Fibroblast of peridontal ligament (primary cell): Measurements from ENCODE around the gene NGEF.

Experiments
- DNase-seq: peaks from one replicate; pipeline ENCODE4 v3.0.0-alpha.2; 2010; ENCODE audit errors: extremely low read depth

The NGEF gene

DNA sequence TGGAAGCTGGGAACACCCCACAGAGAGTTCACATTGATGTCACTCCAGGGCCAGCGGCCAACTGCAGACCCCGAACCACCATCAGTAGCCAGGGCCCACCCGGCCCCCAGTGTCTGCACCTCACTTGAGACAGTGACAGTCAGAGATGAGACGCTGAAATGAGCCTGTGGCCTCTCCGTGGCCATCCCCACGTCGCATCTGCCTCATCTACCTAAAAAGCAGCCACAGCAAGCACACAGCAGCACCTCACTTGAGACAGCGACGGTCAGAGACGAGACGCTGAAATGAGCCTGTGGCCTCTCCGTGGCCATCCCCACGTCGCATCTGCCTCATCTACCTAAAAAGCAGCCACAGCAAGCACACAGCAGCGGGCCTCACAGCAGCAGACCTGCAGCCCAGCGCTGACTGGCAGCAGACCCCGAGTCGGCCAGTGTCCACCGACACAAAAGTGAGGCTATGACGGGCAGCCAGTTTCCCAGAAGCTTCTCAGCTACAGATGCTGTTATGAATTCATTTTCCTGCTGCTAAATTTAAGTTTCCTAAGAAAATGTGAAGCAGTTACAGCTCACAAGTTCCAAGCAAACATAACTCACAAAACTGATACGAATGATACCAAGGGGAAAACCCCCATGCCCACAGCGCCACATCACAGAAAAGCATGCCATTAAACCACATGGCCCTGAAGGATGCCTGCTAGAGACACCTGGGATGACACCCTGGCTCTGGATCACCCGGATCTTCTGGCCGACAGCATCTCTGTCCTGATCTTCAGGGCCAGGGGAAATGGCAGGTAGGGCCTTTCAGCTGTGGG, 115.3 kb downstream of the NGEF start:
- DNase-seq, result no peak

DNA sequence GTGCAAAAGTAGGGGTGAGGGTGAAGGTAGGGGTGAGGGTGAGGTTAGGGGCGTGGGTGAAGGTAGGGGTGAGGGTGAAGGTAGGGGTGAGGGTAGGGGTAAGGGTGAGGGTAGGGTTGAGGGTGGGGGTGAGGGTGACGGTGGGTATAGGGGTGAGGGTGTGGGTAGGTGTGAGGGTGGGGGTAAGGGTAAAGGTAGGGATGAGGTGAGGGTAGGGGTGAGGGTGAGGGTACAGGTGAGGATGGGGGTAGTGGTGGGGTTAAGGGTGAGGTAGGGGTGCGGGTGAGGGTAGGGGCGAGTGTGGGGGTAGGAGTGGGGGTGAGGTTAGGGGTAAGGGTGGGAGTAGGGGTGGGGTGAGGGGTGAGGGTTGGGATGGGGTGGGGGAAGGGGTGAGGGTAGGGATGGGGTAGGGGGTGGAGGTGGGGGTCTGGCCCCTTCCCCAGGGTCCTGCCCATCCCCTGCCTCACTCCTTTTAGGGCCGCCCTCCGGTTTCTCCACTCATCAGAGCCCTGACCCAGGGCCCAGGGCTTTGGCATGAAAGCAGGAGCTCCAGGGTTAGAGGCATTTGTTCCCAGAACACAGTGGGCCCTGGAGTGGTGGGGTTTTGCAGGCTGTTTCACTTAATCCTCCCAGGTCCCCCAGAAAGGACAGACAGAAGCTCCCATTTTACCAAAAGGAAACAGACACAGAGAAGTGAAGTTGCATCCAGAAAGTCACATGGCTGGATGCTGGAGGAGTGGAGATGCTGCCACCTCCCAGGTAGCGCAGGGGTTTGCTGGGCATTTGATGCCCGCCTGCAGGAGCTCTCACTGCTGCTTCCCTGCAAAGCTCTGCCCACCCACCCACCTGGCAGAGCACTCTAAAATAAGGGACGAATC, 116.1 kb downstream of the NGEF start:
- no peak for DNase-seq

DNA sequence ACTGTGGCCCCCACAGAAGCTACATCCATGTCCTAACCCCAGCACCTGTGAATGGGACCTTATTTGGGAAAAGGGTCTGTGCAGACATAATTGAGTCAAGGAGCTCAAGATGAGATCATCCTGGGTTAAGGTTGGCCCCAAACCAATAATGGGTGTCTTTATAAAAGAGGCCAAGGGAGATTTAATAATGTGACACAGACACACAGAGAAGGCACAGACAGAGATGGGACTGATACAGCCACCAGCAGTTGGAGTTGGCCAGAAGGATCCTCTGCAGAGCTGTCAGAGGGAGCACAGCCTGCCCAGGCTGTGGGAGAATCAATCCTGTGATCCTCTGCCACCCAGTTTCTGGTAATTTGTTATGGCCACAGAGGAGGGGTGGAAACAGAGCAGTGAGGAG, 116.9 kb downstream of the NGEF start:
- DNase-seq, result no peak

DNA sequence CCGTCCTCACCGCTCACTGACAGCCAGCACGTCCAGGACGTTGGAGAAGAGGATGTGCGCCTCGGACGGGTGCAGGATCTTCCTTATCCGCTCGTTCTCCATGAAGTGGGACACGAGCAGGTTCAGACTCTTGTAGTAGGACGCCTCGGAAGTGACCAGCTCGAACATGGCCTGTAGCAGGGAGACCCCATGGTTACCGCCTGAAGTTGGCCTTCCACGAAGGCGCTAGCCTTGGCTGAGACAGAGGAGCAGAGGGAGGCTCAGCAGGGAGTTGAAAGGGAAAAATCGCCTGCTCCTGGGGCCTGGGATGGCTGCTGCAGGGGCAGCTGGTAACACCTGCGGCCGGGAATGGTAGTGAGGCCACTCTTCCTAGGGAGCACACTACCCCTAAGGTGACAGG, 118.3 kb downstream of the NGEF start:
- DNase-seq, result no peak

DNA sequence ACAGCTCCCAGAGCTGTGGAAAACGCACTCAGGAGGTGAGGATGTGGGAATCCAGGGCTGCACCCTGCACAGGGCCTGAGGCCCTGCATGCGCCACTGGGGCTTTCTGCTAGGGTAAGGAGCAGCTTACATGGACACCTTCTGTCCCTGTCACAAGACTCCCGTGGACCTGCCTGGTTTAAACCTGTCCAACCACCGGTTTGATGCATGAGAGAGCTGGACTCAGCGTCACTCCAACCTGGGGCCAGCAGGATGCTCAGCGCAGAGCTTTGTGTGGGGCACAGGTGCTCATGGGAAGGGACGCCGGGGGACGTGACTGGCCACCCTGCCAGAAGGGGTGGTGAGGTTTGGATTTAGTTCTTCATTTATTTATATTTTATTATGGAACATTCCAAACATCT, 118.8 kb downstream of the NGEF start:
- DNase-seq, result no peak

DNA sequence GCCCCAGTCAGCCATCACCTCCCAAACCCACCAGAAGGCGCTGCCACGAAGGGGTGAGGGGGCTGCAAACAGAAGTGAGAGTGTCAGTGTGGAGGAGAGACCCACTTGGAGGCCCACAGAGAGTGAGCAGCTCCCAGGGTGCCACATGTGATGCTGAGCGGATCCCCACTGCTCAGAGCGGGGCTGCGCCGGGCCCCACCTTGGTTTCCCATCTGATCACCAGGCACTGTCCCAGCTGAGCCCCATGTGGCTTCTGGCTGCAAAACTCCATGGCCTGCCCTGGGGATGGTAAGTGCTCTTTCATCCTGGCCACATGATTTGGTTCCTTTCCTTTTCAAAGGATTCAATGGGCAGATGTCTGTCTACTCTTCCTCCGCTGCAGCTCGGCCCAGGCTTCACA, 119.2 kb downstream of the NGEF start:
- no peak for DNase-seq

DNA sequence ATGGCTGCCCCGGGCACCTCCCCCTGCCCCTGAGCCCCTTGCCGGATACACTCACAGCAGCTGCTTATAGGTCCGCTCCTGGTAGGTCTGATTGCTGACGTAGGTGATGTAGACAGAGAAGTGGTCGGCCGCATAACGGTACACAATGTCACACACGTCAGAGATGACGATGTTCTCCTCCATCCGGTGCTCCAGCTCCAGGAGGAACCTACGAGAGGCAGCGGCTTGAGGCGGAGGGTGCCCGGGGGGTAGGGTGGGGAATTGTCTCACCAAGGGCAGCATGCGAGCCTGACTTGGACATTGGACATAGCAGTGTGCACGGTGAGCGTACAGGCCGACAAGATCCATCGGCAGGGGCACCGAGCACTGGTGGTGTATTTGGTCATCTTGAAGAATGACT, 120.2 kb downstream of the NGEF start:
- DNase-seq, result no peak

DNA sequence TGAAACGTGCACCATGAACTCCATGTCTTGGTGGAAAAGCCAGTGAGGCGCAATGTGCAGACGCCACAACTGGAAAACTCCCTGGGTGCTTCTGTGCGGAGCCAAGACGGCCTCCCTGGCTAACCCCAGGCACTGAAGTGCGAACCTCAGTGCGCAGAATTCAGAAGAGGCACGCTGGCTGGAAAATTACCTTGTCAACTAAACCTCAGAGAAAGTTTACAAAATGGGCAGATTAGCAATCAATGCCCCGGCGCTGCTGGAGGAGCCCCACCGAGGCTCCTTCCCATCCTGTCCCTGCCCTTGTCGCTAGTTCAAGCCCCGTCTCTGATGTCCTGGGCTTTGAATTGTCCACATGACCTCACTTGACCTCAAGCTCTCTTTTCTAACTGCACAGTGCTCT, 120.8 kb downstream of the NGEF start:
- DNase-seq, result no peak

DNA sequence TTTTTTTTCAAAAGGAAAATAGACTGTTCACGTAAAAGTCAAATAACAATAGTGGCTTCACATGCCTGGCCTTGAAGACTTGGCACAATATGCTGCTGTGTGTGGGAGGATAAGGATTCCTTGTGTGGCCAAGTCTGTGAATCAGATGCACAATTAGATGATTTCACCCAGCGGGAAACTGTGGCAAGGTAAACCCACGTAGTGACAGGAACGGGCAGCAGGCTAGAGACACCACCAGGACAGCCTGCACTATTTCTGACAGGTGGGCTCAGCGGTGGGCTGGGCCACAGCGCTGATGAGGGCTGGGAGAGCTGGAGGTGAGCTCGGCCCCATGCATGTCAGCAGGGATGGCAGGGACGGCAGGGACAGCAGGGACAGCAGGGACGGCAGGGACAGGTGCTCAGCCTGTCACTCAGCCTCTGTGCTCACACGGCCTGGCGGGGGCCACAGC, 121.4 kb downstream of the NGEF start:
- peak; percentile 47 for DNase-seq

DNA sequence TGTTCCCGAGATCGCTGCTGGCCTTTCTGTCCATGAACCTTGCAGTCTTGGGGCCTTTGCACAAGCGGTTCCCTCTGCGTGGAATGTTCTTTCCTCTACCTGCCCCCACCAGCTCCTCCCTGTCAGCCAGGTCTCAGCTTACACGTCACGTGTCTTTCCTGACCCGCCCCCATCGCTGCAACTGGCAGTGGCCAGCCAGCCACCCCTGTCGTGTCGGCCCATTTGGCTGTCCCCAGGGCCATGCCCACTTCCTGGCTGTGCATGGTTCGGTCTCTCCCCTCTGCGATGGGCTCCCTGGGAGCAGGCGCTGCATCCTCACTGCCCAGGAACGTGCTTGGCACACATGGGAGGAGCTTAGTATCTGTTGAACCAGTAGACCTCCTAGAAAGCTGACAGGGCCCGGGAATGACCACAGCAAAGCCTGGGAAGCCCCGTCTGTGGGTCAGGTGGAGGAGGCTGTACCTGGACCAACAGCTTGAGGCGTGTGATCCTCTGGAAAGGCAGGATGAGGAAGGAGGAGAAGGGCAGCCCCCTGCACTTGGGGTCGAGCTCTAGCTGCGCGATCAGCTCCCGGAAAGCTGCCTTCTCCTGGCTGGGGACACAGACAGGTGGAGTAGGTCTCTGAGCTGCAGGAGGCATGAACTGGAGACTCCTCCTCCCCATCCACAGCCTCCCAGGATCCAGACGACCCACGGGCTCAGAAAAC, 122.0 kb downstream of the NGEF start:
- no peak for DNase-seq

DNA sequence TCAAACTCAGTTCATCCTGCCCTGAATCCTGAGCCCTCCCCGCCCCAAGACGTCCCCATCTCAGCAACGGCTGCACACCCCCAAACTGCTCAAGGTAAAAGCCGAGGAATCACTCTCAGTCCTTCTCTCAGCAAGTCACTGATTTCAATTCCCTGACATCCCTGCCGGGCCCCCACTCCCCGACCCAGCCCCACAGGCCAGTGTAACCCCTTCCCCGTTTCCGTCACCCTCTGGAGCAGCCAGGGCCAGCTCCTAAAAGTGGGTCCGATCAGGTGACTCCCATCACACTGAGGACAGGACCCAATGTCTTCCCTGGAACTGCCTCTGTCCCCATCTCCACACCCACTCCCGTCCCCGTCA, 122.5 kb downstream of the NGEF start:
- no peak for DNase-seq

DNA sequence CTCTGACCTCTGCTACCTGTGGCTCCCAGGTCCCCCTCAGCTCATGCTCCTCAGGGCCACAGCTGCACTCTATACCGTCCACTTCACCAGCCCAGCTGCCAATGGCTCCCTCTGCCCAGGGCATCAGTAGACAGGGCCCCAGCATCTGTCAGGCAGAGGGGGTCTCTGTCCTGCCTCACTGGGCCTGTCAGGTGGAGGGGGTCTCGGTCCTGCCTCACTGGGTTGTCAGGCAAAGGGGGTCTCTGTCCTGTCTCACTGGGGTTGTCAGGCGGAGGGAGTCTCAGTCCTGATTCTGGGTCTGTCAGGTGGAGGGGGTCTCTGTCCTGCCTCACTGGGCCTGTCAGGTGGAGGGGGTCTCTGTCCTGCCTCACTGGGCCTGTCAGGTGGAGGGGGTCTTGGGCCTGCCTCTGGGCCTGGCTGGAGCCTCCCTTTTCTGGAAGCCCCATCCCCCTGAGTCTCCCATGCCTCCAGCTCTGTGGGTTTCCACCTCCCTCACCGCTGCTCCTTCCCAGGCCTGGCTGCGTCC, 123.1 kb downstream of the NGEF start:
- no peak for DNase-seq

DNA sequence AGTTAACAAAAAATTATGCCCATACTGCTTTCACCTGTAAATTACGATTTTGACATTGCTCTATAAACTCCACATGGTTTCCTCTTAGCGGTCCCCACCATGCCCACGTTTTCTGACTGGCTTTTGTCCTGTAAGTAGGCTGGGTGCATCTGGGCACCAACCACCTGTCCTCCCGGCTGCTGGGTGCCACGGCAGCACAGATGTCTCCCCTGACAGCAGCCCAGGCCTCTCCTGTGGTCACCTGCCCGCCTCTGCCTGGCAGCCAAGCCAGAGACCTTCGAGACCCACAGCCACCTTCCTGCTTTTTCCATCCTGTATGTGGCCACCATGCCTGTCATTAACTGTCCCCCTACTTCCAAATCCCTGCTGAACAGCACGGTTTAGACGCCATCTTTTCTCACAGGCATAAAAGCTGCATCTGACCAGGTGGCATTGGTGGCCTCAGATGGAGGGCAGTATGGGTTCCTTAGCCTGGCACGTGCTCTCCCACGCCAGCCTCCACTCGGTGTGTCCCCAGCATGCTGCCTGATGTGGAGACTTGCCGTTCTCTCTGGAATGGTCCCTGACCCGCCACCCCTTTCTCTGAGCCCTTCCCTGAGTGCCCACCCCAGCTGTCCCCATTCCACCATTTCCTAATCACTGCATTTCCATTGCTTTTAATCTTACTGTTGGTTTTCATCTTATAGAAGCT, 124.1 kb downstream of the NGEF start:
- no peak for DNase-seq

DNA sequence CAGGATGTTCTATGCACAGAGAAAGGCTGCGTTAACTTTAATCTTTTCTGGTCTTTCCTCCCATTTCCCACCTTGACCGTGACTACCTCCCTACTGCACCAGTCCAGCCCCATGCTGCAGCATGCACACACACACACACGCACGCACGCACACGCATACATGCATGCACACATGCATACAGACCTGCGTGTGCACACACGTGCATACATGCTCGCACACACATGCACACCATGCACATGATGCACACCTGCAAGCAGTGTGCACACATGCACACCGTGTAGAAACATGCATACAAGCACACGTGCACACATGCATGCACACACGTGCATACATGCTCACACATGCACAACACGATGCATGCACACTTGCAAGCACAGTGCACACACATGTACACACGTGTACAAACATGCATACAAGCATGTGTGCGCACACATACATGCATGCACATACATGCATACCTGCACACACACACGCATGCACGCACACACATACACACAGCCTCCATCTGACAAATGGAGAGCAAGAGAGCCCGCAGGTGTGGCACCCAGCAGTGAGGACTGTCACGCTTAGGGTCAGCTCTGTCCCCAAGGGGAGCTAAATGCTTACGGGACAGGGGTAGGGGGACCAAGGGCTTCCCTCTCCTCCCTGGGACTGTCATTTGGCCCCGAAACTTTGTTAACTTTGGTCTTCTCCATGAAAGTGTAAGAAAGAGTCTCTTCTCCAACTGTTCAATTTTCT, 124.8 kb downstream of the NGEF start:
- DNase-seq, result no peak

DNA sequence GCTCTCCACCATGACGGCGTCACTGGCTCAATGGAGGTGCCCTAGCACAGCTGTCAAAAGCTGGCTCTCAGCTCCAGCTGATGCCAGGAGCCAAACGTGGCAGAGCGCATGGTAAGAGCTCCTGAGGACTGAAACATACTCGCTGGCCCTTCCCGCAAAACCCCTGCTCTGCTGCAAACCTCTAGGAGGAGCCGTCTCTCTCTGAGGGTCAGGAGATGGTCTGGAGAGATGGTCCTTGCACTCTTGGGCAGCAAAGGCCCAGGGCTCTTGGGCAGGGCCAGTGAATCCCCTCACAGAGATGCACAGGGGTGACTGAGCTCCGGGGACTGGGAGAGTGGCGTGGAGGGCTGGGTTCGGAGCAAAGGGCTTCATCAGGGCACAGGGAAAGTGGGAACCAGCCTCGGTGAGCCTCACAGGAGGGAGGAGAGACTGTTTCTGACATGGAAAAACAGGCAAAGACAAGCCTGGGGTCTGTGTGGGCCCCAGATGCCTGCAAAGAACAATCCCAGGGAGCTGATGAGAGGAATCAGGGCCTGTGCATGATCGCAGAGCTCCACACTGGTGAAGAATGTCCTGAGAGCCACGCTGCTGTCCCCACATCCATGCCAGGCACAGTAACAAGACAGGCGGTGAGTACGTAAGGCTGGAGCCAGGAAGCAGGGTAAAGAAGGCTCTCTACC, 125.7 kb downstream of the NGEF start:
- DNase-seq, result no peak

DNA sequence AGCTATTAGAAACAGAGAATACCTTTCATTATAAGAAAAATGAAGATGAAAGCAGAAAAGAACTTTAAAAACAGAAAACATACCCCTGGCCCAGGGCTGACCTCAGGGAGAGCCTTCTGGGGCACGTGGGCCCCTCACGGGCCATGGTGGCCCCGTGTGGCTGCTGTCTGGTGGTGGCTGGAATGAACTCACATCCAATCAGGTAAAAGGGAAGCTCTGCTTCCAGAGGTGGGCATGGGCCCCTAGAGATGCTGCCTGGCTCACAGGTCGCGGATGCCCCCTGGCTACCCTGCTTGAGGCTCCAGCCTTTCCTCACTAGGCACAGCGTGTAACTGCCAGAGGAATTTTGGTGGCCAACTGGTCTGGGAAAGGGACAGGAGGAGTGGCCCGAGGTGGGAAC, 126.4 kb downstream of the NGEF start:
- DNase-seq, result no peak

DNA sequence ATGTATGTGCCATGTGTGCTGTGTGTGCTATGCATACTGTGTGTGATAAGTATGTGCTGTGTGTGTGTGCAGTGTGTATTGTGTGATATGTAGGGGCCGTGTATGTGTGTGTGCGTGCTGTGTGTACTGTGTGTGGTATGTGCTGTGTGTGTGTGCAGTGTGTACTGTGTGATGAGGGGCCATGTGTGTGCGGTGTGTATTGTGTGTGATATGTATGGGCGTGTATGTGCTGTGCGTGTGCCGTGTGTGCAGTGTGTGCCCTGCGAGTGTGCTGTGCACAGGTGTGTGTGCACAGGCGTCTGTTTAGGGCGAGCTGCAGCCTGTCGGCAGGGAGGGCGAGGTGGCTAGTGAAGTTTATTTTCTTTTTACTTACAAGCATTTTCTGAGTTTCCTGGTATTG, 126.9 kb downstream of the NGEF start:
- no peak for DNase-seq

DNA sequence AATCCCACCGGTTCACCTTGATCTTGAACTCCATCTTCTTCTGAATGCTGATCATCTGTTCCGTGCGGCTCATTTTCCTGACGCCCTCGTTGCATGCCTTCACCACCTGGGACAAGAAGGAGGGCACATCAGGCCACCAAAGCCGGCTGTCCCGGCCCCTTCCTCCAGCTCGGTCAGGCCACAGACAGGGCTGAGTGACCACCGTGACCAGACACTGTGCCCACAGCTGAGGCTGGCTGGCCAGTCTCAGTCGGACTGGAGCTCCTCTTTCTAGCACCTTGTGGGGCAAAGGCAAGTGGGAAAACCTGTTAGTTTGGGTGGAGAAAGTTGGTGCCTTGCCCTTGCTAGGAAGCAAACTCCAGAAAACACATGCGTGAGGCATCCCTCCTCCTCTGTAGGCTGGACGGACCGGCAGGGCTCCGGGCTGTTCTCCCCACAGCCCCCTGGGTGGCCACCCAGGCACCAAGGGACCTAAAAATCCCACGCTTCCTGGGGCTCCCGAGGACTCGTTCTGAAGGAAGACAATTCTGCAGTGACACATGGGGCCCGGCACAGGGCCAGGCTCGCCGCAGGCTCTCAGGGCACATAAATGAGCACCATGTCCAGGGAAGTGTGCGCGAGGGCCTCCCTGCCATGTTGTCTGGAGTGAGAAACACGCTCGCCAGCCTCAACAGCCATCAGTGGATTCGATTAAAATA, 127.6 kb downstream of the NGEF start:
- DNase-seq, result no peak

DNA sequence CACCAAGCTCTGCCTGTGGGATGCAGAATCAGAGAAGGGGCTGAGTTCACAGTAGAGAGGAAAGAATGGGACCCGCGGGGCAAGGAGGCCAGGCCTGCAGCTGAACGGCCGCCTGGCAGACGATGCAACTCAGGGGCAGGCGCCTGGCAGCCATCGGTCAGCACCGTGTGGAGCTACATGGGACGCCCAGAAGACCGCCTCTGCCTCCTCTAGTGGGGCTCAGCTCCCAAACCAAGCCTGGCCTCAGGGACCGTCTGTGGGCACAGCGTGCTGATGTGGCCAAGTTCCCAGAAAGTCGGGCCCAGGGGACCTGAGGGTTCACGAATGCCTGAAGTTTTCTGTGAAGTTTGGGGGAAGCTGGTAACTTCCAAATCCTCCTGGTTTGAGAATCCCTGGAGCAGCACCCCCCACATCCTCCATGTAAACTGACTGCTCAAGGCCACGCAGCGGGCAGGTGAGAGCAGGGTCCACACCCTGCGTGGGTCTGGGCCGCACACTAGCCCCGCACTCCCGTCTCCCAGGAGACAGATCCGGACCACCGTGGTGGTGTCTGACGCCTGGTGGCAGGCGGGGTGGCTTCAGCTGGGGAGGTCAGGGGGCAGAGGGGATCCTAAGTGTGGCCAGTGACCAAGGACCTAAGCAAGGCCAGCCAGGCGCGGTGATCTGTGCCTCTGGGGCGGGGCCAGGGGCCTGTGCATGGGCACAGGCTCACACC, 128.3 kb downstream of the NGEF start:
- DNase-seq, result peak; percentile 15
